H9 (cell line): ENCODE results near the gene WFIKKN2. TPM values are rescaled to one million over a fixed set of nuclear protein-coding genes. Genes with fewer than 3 reads are reported as not detected.

Experiments used
- DNase-seq: peaks from one replicate; pipeline ENCODE4 v3.0.0-alpha.2; 2017
- H2AFZ ChIP-seq: one replicate; pipeline ENCODE4 v1.6.1; 2013; ENCODE audit warnings: mild to moderate bottlenecking, low read length, control low read depth, moderate library complexity
- H2AK5ac ChIP-seq: 2 replicates; pipeline ENCODE4 v1.6.1; 2013; ENCODE audit warnings: low read length, control low read depth, mixed read lengths; ENCODE audit not compliant: insufficient read length
- H2BK120ac ChIP-seq: one replicate; pipeline ENCODE4 v1.6.1; 2013; ENCODE audit warnings: low read depth, mild to moderate bottlenecking, low read length, control low read depth, inconsistent platforms; ENCODE audit not compliant: poor library complexity, severe bottlenecking
- H2BK12ac ChIP-seq: 2 replicates; pipeline ENCODE4 v1.6.1; 2013; ENCODE audit warnings: low read length, control low read depth, mixed read lengths, low read depth; ENCODE audit not compliant: insufficient read length
- H2BK15ac ChIP-seq: 2 replicates; pipeline ENCODE4 v1.6.1; 2013; ENCODE audit warnings: low read depth, low read length, control low read depth
- H2BK20ac ChIP-seq: one replicate; pipeline ENCODE4 v1.6.1; 2013; ENCODE audit warnings: low read depth, mild to moderate bottlenecking, low read length, control low read depth, inconsistent platforms; ENCODE audit not compliant: poor library complexity, severe bottlenecking
- H2BK5ac ChIP-seq: 2 replicates; pipeline ENCODE4 v1.6.1; 2013; ENCODE audit warnings: low read length, control low read depth, mixed read lengths; ENCODE audit not compliant: insufficient read length
- H3K14ac ChIP-seq: 2 replicates; pipeline ENCODE4 v1.6.1; 2013; ENCODE audit warnings: low read length, control low read depth; ENCODE audit not compliant: insufficient read depth
- H3K18ac ChIP-seq: 2 replicates; pipeline ENCODE4 v1.6.1; 2013; ENCODE audit warnings: low read depth, mild to moderate bottlenecking, mixed read lengths, low read length, control low read depth; ENCODE audit not compliant: insufficient read length
- H3K23ac ChIP-seq: 2 replicates; pipeline ENCODE4 v1.6.1; 2013; ENCODE audit warnings: low read length, control low read depth, mixed read lengths, low read depth; ENCODE audit not compliant: insufficient read length
- H3K23me2 ChIP-seq: 2 replicates; pipeline ENCODE4 v1.6.1; 2013; ENCODE audit warnings: low read depth, mild to moderate bottlenecking, mixed read lengths, low read length, control low read depth; ENCODE audit not compliant: insufficient read length, poor library complexity, severe bottlenecking
- H3K27ac ChIP-seq: 2 replicates; pipeline ENCODE4 v1.5.1; 2013; ENCODE audit warnings: low read length, control low read depth, mixed read lengths, low read depth; ENCODE audit not compliant: insufficient read length
- H3K27me3 ChIP-seq: 2 replicates; pipeline ENCODE4 v1.6.1; 2013; ENCODE audit warnings: low read length, control low read depth, inconsistent platforms; ENCODE audit not compliant: insufficient read depth
- H3K4ac ChIP-seq: 2 replicates; pipeline ENCODE4 v1.6.1; 2013; ENCODE audit warnings: low read depth, mild to moderate bottlenecking, control low read depth, inconsistent platforms, low read length, moderate library complexity
- H3K4me1 ChIP-seq: 2 replicates; pipeline ENCODE4 v1.6.1; 2013; ENCODE audit warnings: low read length, control low read depth, inconsistent platforms; ENCODE audit not compliant: insufficient read depth
- H3K4me2 ChIP-seq: 2 replicates; pipeline ENCODE4 v1.6.1; 2013; ENCODE audit warnings: low read length, control low read depth, mixed read lengths; ENCODE audit not compliant: insufficient read length, insufficient read depth
- H3K56ac ChIP-seq: 2 replicates; pipeline ENCODE4 v1.6.1; 2013; ENCODE audit warnings: low read depth, mild to moderate bottlenecking, mixed read lengths, low read length, control low read depth; ENCODE audit not compliant: insufficient read length
- H3K79me1 ChIP-seq: 2 replicates; pipeline ENCODE4 v1.6.1; 2013; ENCODE audit warnings: low read depth, mild to moderate bottlenecking, moderate library complexity, low read length, control low read depth, inconsistent platforms; ENCODE audit not compliant: insufficient read depth, poor library complexity, severe bottlenecking
- H3K79me2 ChIP-seq: 2 replicates; pipeline ENCODE4 v1.6.1; 2013; ENCODE audit warnings: low read length, control low read depth, inconsistent platforms; ENCODE audit not compliant: insufficient read depth
- H3K9ac ChIP-seq: 2 replicates; pipeline ENCODE4 v1.6.1; 2013; ENCODE audit warnings: low read length, control low read depth, mixed read lengths; ENCODE audit not compliant: insufficient read length; ENCODE audit errors: extremely low read depth
- H3K9me3 ChIP-seq: one replicate; pipeline ENCODE4 v1.6.1; 2013; ENCODE audit warnings: low read depth, low read length, inconsistent platforms; ENCODE audit not compliant: control insufficient read depth
- H3T11ph ChIP-seq: one replicate; pipeline ENCODE4 v1.6.1; 2013; ENCODE audit warnings: mild to moderate bottlenecking, low read length, control low read depth, inconsistent platforms
- H4K20me1 ChIP-seq: one replicate; pipeline ENCODE4 v1.6.1; 2013; ENCODE audit not compliant: control insufficient read depth, insufficient read length, insufficient read depth
- H4K5ac ChIP-seq: 2 replicates; pipeline ENCODE4 v1.6.1; 2013; ENCODE audit warnings: low read depth, mild to moderate bottlenecking, mixed read lengths, low read length, control low read depth; ENCODE audit not compliant: insufficient read length
- H4K8ac ChIP-seq: replicated peaks from 2 replicates; pipeline ENCODE4 v1.6.1; 2013; ENCODE audit warnings: low read length, control low read depth, mixed read lengths, low read depth; ENCODE audit not compliant: insufficient read length
- H4K91ac ChIP-seq: 2 replicates; pipeline ENCODE4 v1.6.1; 2013; ENCODE audit warnings: low read depth, mild to moderate bottlenecking, moderate library complexity, mixed read lengths, low read length, control low read depth; ENCODE audit not compliant: insufficient read length
- H3K27ac Mint-ChIP-seq, 3 experiments: 2 replicates in 2 of 3; 3 replicates in 1 of 3; pipeline ENCODE4 v1.8.0; 2020 to 2021; ENCODE audit warnings: mixed read lengths in 3 of 3, mild to moderate bottlenecking in 1 of 3, moderate library complexity in 1 of 3
- H3K27me3 Mint-ChIP-seq: 2 replicates; pipeline ENCODE4 v1.8.0; 2021; ENCODE audit warnings: low read depth, mild to moderate bottlenecking, moderate library complexity, mixed read lengths
- H3K36me3 Mint-ChIP-seq, 3 experiments: 2 replicates in 2 of 3; 3 replicates in 1 of 3; pipeline ENCODE4 v1.8.0; 2020 to 2021; ENCODE audit warnings: low read depth in 3 of 3, mixed read lengths in 3 of 3; ENCODE audit not compliant: insufficient read depth in 1 of 3
- H3K4me1 Mint-ChIP-seq, 2 experiments: 2 replicates each; pipeline ENCODE4 v1.8.0; 2020; ENCODE audit warnings: mixed read lengths in 2 of 2
- H3K4me3 Mint-ChIP-seq, 2 experiments: 2 replicates in 1 of 2; 3 replicates in 1 of 2; pipeline ENCODE4 v1.8.0; 2020 to 2021; ENCODE audit warnings: mild to moderate bottlenecking in 2 of 2, mixed read lengths in 2 of 2, moderate library complexity in 1 of 2
- H3K9me3 Mint-ChIP-seq, 2 experiments: 2 replicates in 1 of 2; 3 replicates in 1 of 2; pipeline ENCODE4 v1.8.0; 2020; ENCODE audit warnings: mild to moderate bottlenecking in 2 of 2, mixed read lengths in 2 of 2, moderate library complexity in 1 of 2
- CTCF ChIP-seq: fragments of 200-600 bp; sonication (generic); conservative IDR thresholded peaks from 3 replicates; pipeline ENCODE4 v1.8.0; 2021; ENCODE audit warnings: antibody characterized with exemption, mild to moderate bottlenecking
- WGBS: extraction: QIAGEN DNeasy Blood & Tissue Kit; methylation state at CpG from one replicate; pipeline ENCODE4 v1.1.7; 2013; ENCODE audit warnings: missing lambda C conversion rate, low lambda C conversion rate, mixed read lengths; ENCODE audit not compliant: insufficient read length; ENCODE audit errors: extremely low coverage; 5-methylcytosine and 5-hydroxymethylcytosine counted together
- total RNA-seq: library from RNA; stranded (reverse); gene quantifications from 2 replicates; pipeline ENCODE4 v1.2.1, GENCODE V29; 2021

WFIKKN2 gene
- total RNA-seq, 1 experiment from 2014 or later = 1.1 TPM

- Histone ChIP-seq H3K23me2 (no peaks in the 10 kb centered on the region), H2BK20ac (no peak overlapping the region), H2BK120ac (no peak overlapping the region), H3K4ac (no peak overlapping the region), H3K27me3 (no peaks in the 10 kb centered on the region), H4K20me1 (no peaks in the 10 kb centered on the region), H3K79me1 (no peaks in the 10 kb centered on the region), H2BK15ac (no peak overlapping the region), H2BK5ac (no peak overlapping the region), H2AK5ac (no peak overlapping the region), H4K91ac (no peak overlapping the region), H3K4me2 (no peak overlapping the region), H3K9ac (no peak overlapping the region), H3K18ac (no peak overlapping the region), H4K5ac (no peak overlapping the region), H2BK12ac (no peak overlapping the region), H2AFZ (no peak overlapping the region), H3K56ac (no peak overlapping the region), H3K27ac (no peak overlapping the region), H4K8ac (no peak overlapping the region), H3K14ac (no peak overlapping the region), H3K4me1 (no peaks in the 10 kb centered on the region), H3T11ph (no peak overlapping the region), H3K23ac (no peak overlapping the region), H3K9me3 (no peaks in the 10 kb centered on the region), H3K79me2 (no peaks in the 10 kb centered on the region)
- no peak overlapping the region for H3K27ac Mint-ChIP-seq
- TF ChIP-seq CTCF = no peak
- peak; percentile 25 for DNase-seq
- peaks cover 21 to 23% of the 10 kb centered on the region in 2 experiments for H3K4me1 Mint-ChIP-seq
- WGBS = no CpG with 5 or more reads among the region's 16 CpGs
- H3K27me3 Mint-ChIP-seq = no peaks in the 10 kb centered on the region
- no peaks in the 10 kb centered on the region for H3K36me3 Mint-ChIP-seq
- H3K4me3 Mint-ChIP-seq = no peak overlapping the region
- H3K9me3 Mint-ChIP-seq = no peaks in the 10 kb centered on the region
Measured at GRCh38 chr17:50843150-50843905, 7.9 kb downstream of the WFIKKN2 start.
